SKM-1 treated with dmso at 0.1 percent for 144 hours (cell line): ENCODE measurements around the gene FGD5.

Experiments
- DNase-seq: peaks from one replicate; lab custom pipeline; 2025; ENCODE audit not compliant: unreplicated experiment; lab: John Stamatoyannopoulos, UW

The FGD5 gene

DNA sequence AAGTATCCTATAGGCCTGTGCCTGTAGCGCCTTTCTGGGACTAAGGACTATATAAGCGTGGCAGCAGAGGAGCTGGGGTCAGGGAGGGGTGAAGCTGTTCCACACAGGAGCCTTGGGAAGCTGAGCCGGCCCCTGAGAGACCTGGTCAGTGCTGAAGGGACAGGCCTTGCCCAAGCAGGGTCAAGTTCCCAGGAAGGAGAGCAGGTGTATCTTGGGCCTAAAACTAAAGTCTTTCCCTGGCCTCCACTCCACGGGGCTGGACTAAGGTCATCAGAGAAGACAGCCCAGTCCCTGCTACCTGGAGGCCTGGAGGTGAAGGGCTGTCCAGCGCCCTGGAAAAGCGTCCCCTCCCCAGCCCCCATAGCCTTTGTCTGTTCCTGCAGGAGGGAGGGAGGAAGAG lies 104.7 kb downstream of the FGD5 start:
- DNase-seq = no peak

DNA sequence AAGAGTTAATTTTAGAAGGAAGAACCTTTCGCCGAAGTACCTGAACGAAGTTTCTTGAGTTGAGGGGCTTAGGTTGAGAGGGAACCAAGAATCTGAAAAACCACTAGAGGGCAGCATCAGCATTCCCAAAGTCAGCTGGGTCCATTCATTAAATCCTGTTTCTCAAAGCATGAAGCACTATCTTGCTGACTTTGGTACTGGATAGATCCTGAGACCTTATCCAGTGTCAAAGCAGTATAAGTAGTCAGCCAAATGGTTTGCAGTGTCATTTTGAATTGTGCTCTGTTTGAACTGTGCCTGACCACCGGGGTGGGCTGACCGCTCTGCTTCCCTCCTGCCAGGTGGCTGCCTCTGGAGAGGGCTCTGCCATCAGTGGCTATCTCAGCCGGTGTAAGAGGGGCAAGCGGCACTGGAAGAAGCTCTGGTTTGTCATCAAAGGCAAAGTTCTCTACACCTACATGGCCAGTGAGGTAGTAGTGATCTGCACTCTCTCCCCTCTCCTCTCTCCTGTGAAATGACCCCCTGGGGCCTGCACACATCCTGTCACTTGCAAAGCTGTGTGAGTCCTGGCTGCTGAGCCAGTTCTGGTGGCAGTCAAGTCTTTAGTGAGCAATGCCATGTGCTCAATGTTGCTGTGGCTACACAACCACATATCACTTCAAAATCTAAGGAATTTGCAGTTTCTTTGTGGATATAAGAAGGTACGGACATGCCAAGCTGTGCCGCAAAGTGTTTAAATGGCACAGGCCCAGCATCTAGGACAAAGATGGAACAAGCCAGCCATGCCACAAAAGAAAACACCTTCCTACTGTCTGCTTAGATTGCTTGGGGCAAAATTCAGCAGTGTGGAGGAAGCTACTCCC lies 107.2 kb downstream of the FGD5 start:
- peak; percentile 40 for DNase-seq

DNA sequence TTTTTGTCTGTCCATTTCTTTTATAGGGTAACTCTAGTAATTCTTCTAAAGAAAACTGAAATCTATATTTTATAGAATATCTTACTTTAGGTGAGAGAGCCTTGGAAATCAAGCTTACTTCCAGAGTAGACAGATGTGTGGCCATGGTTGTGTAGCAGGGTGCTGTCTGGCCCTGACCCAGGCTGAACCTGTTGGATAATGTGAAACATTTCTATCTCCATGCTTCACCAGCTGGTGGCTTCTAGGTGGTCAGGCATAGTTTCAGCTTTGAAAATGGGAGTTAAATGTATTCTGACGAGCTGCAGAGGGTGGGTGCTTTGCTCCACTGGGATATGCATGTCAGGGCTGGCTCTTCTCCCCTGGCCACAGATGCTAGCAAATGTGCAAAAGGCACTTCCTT lies 107.8 kb downstream of the FGD5 start:
- DNase-seq = no peak

DNA sequence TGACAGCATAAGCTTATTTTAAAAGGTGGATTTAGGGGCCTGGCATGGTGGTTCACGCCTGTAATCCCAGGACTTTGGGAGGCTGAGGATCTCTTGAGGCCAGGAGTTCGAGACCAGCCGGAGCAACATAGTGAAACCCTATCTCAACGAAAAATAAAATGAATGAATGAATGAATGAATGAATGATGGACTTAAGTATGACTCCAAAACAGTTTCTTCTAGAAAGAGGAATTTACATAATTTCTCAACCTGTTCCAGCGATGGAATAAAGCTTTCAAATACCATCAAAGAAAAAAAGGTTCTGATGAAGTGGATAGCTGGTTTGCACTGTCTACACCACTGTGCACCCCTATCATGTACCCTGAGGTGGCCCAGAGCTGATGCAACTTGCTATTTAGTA lies 108.5 kb downstream of the FGD5 start:
- DNase-seq = no peak

DNA sequence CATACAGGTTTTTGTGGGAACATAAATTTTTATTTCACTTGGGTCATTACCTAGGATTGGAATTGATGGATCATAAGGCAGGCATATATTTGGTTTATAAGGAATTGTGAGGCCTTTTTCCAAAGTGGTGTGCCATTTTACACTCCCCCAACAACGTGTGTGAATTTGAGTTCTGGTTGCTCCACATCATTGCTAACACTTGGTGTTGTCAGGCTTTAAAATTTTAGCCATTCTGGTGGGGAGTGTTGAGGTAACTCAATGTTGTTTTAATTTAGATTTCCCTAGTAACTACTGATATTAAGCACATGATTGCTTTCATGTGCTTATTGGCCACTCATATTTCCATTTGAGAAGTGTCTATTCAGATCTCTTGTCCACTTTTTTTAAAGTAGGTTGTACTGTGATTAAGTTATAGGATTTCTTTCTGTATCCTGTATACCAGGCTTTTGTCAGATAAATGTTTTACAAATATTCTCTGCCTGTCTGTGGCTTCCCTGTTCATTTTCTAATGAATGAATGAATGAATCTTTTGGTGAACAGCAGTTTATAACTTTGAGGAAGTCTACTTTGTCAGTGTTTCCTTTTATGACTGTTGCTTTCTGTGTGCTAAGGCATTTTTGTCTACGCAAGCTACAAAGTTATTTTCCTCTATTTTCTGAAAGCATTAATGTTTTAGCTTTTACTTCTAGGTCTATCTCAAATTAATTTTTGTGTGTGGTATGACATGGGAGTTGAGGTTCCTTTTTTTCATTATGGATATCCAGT lies 110.7 kb downstream of the FGD5 start:
- DNase-seq = no peak

DNA sequence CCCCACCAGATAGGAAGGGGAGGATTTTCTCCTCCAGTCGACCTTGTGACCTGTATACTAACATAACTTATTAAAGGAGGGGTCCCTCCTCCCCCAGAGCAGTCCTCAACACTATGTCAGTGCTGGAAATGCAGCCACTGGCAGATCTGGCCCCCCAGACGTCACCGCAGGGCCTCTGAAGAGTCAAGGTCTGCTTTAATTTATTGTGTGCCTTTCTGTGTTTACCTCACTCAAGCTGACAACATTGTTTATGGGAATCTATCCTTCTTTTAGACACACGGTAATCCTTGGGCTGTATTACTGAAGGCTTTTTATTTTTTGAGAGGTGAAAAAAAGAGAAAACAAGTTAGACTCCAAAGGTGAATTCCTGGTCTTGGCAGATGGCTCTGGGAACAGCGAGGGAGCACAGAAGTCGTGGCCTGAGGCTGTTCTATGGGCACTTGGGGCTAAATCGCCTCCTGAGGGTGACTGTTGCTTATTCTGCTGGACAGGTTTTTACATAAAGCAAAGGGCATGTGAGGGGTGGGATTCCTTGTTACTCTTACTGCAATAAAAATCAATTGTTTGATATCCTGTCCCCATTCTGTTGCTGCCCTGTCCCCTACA lies 115.2 kb downstream of the FGD5 start:
- no peak for DNase-seq

DNA sequence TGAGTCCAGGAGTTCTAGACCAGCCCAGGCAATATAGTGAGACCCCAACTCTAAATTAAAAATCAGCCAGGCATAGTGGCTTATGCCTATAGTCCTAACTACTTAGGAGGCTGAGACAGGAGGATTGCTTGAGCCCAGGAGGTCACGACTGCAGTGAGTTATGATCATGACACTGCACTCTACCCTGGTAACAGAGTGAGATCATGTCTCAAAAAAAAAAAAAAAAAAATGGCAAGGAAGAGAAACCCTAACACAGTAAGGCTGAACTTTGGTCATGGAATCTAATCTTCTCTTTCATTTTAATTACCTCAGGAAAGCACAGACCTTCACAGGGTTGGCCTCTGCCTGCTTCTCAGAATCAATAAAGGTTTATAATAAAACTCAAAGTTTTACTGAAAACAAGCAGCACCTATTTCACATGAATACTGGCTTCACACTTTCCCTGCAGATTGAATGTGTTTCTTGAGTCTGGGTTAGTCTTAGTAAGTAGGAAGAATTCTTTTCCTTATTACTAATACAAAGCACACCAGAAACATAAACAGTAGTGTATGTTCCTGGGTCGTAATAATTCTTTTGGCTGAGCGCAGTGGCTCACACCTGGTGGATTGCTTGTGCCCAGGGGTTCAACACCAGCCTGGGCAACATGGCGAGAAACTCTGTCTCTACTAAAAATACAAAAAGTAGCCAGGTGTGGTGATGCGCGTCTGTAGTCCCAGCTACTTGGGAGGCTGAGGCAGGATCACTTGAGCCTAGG lies 117.0 kb downstream of the FGD5 start:
- DNase-seq = no peak

DNA sequence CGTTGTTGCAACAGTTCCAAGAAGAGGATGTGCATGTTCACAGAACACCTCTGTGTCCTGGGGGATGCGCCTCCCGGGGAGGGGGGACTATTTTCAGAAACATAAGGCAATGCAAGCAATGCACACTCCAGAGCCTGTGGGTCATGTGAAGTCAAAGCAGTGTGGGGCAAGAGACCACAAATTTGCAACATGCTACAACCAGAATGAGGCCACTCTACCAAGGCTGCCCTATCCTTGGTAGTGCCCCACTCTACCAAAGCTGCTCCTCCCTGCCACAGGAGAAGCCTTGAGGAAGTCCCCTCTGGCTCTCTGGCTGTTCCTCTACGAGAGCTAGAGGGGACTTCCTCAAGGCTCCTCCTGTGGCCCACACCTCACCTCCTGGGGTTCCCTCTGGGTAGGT lies 120.2 kb downstream of the FGD5 start:
- peak; percentile 68 for DNase-seq

DNA sequence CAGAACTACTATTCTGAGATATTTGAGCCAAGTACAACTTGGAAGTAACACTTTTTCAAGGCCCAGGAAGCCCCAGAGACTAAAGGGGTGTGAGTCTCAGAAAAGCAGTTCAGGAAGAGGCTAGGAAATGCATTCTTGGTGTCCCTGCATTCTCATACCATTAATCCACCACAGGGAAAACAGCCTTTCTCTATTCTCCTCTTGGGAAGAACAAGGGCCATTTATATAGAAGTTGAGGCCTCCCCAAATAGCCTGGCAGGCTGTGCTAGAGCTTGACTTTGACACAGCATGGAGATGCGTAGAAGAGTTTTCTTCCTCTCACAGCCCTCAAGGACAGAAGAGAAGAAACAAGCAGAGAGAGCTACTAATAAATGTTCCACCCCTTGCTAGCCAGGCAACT lies 123.1 kb downstream of the FGD5 start:
- no peak for DNase-seq

DNA sequence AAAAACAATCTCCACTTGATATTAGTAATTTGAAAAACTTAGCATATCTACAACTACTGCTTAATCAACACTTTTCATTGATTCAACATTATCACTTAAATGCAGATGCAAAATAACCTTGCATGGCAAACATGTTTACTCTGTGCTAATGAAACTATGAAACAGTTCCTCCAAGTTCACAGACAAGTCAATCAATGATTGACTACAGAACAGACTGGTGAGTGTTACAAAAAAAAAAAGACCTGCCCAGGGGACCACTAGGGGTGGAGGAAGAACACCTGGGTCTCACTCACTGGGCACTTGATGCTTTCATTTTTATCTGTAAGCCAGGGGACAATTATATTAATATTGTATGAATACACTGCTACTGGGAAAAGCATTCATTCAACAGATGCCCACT lies 124.3 kb downstream of the FGD5 start:
- DNase-seq = no peak

DNA sequence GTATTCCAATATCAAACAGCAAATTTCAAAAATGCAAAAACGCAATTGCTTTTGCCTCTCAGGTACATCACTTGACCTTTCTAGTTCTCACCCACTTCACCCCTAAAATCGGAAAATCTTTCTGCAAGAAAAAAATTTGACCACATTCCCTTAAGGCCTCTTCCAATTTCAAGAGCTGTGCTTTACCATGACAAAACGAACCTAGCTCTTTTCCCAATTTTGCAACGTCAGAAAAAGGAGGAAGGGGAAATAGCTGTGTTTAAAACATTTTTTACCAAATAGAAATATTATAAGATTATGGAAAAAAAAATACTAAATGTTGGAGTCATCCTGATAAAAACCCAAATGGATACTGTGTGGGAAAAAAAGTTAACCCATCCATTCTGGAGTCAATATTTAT lies 127.5 kb downstream of the FGD5 start:
- DNase-seq = no peak

DNA sequence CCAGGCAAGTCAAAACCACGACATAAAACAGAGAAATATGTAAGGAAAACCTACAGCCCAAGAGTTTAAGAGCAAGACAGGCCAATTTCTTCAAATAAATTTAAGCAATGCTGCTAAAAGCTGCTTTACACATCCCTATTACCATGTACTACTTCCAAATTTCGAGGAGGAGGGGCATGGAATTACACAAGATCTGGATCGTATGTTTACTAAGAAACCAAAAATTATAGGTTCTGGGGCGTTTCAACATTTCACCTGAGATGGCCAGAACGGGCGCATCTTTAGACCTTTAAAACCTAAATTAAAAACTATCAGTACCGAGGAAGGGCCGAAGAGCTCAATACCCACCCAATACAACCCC lies 128.0 kb downstream of the FGD5 start:
- DNase-seq = peak; percentile 8

DNA sequence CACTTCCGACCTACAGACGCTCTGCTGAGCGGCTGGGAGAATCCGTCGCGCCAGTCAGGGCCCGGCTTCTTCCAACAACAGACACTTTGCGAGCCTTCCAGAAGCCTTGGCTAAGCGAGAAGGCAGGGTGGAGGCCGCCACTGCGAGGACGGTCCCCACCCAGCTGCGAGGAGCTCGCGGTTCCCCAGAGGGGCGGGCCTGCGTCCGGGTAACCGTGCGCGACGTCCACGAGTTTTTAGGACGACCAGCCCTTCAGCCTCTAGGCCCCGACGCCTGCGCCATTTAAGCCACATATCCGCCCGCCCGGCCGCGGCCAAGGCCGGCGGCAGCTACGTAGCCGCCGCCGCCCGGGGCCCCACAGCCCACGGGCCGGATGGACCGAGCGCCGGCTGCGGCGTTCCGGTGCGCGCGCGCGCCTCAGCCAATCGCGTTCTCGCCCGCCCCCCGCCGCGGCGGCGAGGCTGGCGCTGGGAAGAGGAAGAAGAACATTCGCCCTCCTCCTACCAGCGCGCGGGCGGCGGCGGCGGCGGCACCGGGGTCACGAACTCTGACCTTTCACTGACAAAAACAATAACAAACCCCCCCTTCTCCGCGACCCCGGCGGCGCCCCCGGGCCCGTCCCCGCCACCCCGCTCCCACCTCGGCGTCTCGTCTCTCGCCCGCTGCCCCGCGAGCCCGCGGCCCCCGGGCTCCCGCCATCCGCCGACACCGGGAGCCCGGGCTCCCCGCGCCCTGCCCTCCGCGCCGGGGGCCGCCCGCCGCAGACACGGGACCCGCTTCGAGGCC lies 128.5 kb downstream of the FGD5 start, which contains the start of gene NR2C2:
TSS of gene NR2C2 (plus strand) at position 484 of the 786 bp plus-strand sequence. CDS start 56,332 bp downstream, outside the sequence.
- peak; percentile 73 for DNase-seq

DNA sequence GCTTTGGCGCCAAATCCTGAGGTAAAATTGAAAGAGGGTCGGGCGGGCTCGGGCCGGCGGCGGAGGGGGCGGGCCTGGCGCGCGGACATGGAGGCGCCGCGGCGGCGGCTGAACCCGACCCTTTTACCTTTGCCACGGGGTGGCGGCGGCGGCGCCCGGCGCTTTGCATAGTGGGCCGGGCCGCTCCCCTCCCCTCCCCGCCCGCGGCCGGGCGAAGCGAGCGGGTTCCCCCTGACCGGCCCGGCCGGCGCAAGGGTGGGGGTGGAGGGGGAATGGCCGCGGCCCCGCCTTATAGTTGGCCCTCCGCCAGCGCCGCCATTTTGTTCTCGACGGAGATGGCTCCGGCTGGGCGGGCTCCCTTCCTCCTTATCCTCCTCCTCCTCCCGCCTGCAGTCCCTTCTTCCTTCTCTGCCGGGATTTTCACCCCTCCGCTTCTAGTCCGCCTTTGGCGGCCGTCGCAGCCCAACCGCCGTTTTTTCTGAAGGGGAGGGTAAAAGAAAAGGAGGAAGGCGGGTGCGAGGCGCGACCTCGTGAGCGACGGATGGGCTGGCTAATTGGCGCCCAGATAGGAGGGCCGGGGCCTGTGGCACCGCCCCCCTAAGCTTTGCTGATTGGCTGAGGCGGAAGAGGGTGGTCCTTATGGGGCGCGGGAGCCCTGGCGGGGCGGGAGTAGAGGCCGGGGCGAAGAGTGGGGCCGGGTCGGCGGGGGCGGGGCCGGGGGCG lies 129.3 kb downstream of the FGD5 start:
- DNase-seq = peak; percentile 92

DNA sequence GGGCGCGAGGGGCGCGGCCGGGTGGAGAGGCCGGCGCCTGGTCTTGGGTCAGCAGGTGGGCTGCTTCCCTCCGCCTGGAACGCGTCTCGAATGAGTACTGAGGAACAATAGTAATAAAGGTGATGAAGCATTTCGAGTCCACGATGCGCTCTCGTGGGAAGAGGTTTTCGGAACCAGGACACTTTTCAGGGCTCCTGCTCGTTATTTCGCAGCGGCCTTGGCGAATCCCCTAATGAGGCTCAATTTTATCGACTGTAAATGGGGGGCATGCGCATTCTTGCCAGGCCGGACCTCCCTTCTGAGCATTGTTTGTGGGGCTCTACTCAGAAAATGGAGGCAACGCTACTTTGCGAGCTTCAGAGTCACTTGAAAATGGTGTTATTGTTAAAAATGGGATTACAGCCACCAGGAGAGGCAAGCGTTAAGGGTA lies 129.9 kb downstream of the FGD5 start:
- no peak for DNase-seq

DNA sequence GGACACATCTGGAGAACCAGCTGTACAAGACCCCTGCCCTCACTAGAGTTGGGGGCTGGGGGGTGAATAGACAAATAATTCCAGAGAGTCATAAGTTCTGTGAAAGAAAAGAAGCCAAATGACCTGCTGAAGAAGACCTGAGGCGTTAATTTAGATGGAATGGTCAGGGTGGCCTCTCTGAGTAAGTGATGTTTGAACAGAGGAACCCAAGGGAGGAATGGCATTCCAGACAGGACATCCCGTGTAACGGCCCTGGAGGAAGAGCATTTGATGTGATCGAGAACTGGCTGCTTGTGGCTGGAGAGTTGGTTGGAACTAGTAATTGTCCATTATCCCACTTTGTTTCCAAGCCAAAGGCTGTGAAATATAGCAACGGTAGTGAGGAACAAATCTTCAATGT lies 130.4 kb downstream of the FGD5 start:
- DNase-seq = no peak

DNA sequence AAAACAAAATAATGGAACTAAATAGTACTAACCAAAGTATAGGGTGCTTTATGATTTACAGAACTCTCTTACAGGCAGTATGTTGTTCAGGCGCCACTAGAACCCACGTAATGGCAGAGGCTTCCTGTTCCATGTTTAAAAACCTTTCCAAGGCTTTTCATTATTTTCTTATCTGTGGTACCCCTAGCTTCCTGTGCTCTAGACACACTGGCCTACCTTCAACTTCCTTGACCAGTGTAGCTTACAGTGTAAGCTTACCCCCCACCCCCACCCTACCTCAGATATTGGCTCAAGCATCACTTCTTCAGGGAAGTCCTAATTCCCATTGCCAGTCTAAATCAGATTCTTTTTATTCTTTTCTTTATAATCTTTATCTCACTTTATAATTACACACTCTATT lies 131.5 kb downstream of the FGD5 start:
- DNase-seq = no peak

DNA sequence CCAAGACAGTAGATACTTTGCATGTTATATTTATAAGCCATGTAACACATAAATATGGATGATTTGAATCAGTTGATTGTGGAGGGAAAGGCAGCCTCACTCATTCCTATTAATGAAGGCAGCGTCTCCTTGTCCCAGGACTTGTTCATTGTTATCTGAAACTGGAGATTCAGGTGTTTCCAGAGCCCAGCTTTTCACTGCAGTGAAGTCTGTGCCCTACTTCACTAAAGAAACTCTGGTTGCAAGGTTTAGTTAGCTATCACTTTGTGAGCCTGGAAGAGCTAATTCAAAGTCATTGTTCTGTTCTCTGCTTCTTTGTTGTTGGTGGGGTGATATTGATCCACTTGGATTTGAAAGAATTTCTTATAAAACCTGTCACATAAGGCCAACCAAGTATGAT lies 138.4 kb downstream of the FGD5 start:
- no peak for DNase-seq

DNA sequence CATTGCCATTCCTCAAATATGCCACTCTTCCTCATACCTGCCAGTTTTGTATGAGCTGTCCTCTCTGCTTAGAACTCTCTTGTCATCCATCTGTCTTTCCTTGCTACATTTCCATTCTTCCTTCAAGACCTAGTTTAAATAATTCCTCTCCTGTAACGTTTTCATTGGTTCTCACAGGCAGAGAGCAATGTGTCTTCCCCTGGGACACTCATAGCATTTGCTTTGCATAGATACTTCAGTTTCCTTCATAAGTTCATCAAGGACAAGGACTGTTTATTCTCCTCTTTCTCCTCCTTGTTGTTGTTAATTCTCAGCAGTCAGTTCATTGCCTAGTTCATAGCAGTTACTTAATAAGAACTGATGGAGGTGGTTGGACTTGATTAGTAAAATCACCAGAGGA lies 139.2 kb downstream of the FGD5 start:
- DNase-seq = no peak
